ENCODE data around the gene LRRC4C.
A peak's percentile ranks its signal among the peaks of the same experiment; 100 is the strongest.

The LRRC4C gene

DNA sequence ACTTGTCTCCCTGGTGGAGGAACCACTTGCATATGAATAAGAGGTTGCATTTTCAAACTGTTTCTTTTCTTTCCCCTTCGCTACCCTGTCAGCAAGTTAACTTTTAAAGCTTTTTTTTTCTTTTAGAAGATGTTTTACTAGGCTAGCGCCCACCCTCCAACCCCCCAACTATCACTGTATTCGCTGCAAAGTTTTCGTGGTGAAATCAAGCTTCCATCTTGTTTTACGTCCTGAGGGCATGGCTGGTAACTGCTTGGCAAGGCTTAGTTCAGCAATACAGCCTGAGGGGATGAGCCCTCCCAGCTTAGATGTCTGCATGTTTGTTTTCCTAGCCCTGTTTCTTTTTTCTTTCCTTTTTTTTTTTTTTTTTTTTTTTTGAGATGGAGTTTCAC, 1359.3 kb downstream of the LRRC4C start:
- no peak overlapping the region for H2BK5ac ChIP-seq (ENCODE audit: low read depth, low read length, poor library complexity)
- no peaks in the 10 kb centered on the region for H3K27me3 ChIP-seq (ENCODE audit: insufficient read depth, low read length)
- H2BK120ac ChIP-seq (ENCODE audit: insufficient read depth, low read length, poor library complexity): no peak overlapping the region
- no peak overlapping the region for H2BK12ac ChIP-seq (ENCODE audit: low read length)
- H2AK5ac ChIP-seq (ENCODE audit: low read length): no peak overlapping the region
- no peak overlapping the region for H4K12ac ChIP-seq (ENCODE audit: low read depth, low read length)
- peaks cover 2% of the 10 kb centered on the region for H3K79me1 ChIP-seq (ENCODE audit: low read length)
- DNase-seq: no peak
- no CpG with 5 or more reads among the region's 5 CpGs for WGBS (ENCODE audit: extremely low coverage, insufficient coverage, insufficient read length)
- no peak overlapping the region for H2AFZ ChIP-seq (ENCODE audit: insufficient read depth, low read length, poor library complexity)
- H3K18ac ChIP-seq (ENCODE audit: low read length): no peak overlapping the region
- no peak overlapping the region for H3K14ac ChIP-seq (ENCODE audit: low read length)
- no peak overlapping the region for H3K27ac ChIP-seq (ENCODE audit: low read depth, low read length)
- no peak overlapping the region for H3K4me3 ChIP-seq (ENCODE audit: low read depth, low read length)
- H3K23ac ChIP-seq (ENCODE audit: low read length): no peak overlapping the region
- H3K9ac ChIP-seq (ENCODE audit: low read length): no peak overlapping the region
- no peaks in the 10 kb centered on the region for H3K4me1 ChIP-seq (ENCODE audit: control insufficient read depth in 1 of 2, insufficient read depth in 2 of 2, low read length in 2 of 2)
- no peak overlapping the region for H4K8ac ChIP-seq (ENCODE audit: low read depth, low read length)
- no peaks in the 10 kb centered on the region for H3K9me3 ChIP-seq (ENCODE audit: insufficient read depth, low read depth, low read length)
- no peak overlapping the region for H3K4ac ChIP-seq (ENCODE audit: low read depth, low read length)
- H3K79me2 ChIP-seq (ENCODE audit: control insufficient read depth, insufficient read depth, low read length, poor library complexity): no peaks in the 10 kb centered on the region
- no peak overlapping the region for H3K4me2 ChIP-seq (ENCODE audit: low read length)
- H4K91ac ChIP-seq (ENCODE audit: low read depth, low read length): no peak overlapping the region
- no peaks in the 10 kb centered on the region for H3K36me3 ChIP-seq (ENCODE audit: control insufficient read depth in 1 of 2, insufficient read depth in 2 of 2, low read length in 2 of 2)

DNA sequence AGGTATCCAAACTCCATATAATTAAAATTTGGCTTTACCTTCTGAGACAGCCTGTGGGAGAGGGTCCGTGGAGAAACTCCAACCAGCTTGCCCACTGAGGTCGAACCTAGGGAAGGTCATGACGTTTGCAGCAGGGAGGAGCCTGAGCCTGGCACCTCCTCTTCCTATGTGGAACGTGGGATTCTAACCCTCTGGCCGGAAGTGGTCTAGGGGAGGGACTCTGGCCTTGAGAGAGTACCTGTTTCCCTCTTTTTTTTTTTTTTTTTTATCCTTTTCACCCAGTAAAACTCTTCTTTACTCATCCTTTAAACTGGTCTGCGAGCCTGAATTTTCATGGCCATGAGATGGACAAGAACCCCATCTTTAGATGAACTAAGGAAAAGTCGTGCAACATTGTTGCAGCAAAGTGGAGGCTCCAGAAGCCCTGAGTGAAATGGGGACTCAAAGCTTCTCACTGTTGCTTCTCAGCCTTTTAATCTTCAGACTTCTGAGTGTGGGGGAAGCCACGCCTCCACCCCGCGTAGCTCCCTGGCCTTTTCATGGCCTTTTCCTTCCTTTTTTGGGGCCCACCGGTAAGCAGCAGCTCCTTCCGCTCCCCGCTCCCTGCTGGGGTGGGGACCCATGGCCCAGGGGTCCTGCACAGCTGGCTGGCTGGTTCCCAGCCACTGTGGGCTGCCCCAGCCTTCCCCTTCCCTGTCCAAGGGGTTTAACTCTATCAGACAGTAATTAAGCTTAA, 1359.9 kb downstream of the LRRC4C start:
- Histone ChIP-seq H3K27ac (ENCODE audit: low read depth, low read length) (no peak overlapping the region), H3K9ac (ENCODE audit: low read length) (no peak overlapping the region), H3K36me3 (ENCODE audit: control insufficient read depth in 1 of 2, insufficient read depth in 2 of 2, low read length in 2 of 2) (no peaks in the 10 kb centered on the region)

DNA sequence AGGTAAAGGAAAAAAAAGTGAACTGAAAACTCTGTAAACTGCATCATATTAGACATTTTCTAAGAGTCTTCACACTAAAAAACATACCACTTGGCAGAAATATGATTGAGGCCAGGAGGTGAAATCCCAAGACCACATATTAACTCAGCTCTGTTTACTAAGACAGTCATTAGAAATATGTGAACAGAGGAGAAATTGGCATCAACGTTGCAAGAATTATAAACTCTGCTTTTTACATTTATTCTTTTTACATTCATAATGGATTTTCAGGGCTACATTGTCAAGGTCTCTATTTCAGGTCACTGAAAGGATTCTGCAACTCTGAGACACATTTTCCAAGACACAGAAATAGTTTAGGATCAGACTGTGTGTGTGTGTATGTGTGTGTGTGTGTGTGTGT, 1364.0 kb downstream of the LRRC4C start:
- Histone ChIP-seq H3K18ac (ENCODE audit: low read length) (no peak overlapping the region), H3K79me2 (ENCODE audit: control insufficient read depth, insufficient read depth, low read length, poor library complexity) (no peaks in the 10 kb centered on the region), H3K27ac (ENCODE audit: low read depth, low read length) (no peak overlapping the region), H3K27me3 (ENCODE audit: insufficient read depth, low read length) (no peaks in the 10 kb centered on the region), H3K36me3 (ENCODE audit: control insufficient read depth in 1 of 2, insufficient read depth in 2 of 2, low read length in 2 of 2) (no peaks in the 10 kb centered on the region), H4K12ac (ENCODE audit: low read depth, low read length) (no peak overlapping the region), H4K8ac (ENCODE audit: low read depth, low read length) (no peak overlapping the region), H3K9me3 (ENCODE audit: insufficient read depth, low read depth, low read length) (no peaks in the 10 kb centered on the region), H2AFZ (ENCODE audit: insufficient read depth, low read length, poor library complexity) (no peak overlapping the region), H2AK5ac (ENCODE audit: low read length) (no peak overlapping the region), H3K9ac (ENCODE audit: low read length) (no peak overlapping the region), H3K23ac (ENCODE audit: low read length) (no peak overlapping the region), H2BK5ac (ENCODE audit: low read depth, low read length, poor library complexity) (no peak overlapping the region), H3K4me2 (ENCODE audit: low read length) (no peak overlapping the region), H2BK120ac (ENCODE audit: insufficient read depth, low read length, poor library complexity) (no peak overlapping the region), H2BK12ac (ENCODE audit: low read length) (no peak overlapping the region), H3K79me1 (ENCODE audit: low read length) (peaks cover 2% of the 10 kb centered on the region), H4K91ac (ENCODE audit: low read depth, low read length) (no peak overlapping the region), H3K4me3 (ENCODE audit: low read depth, low read length) (no peak overlapping the region), H3K4me1 (ENCODE audit: control insufficient read depth in 1 of 2, insufficient read depth in 2 of 2, low read length in 2 of 2) (no peaks in the 10 kb centered on the region), H3K4ac (ENCODE audit: low read depth, low read length) (no peak overlapping the region), H3K14ac (ENCODE audit: low read length) (no peak overlapping the region)
- no CpG with 5 or more reads among the region's 1 CpG for WGBS (ENCODE audit: extremely low coverage, insufficient coverage, insufficient read length)
- no peak for DNase-seq

More for the DNA sequence above, 1359.9 kb downstream of the LRRC4C start:
- Histone ChIP-seq H4K91ac (ENCODE audit: low read depth, low read length) (no peak overlapping the region), H3K27me3 (ENCODE audit: insufficient read depth, low read length) (no peaks in the 10 kb centered on the region), H3K14ac (ENCODE audit: low read length) (no peak overlapping the region), H3K4me1 (ENCODE audit: control insufficient read depth in 1 of 2, insufficient read depth in 2 of 2, low read length in 2 of 2) (no peaks in the 10 kb centered on the region), H2BK5ac (ENCODE audit: low read depth, low read length, poor library complexity) (no peak overlapping the region), H3K4me2 (ENCODE audit: low read length) (no peak overlapping the region), H3K4me3 (ENCODE audit: low read depth, low read length) (peak overlapping the region; percentile 12), H3K79me1 (ENCODE audit: low read length) (peaks cover 2% of the 10 kb centered on the region), H4K8ac (ENCODE audit: low read depth, low read length) (peak overlapping the region; percentile 49), H3K4ac (ENCODE audit: low read depth, low read length) (no peak overlapping the region), H3K23ac (ENCODE audit: low read length) (no peak overlapping the region), H2AFZ (ENCODE audit: insufficient read depth, low read length, poor library complexity) (peak overlapping the region; percentile 9), H3K18ac (ENCODE audit: low read length) (no peak overlapping the region), H2BK12ac (ENCODE audit: low read length) (no peak overlapping the region), H3K9me3 (ENCODE audit: insufficient read depth, low read depth, low read length) (no peaks in the 10 kb centered on the region), H4K12ac (ENCODE audit: low read depth, low read length) (peak overlapping the region; percentile 57), H2AK5ac (ENCODE audit: low read length) (no peak overlapping the region), H2BK120ac (ENCODE audit: insufficient read depth, low read length, poor library complexity) (no peak overlapping the region), H3K79me2 (ENCODE audit: control insufficient read depth, insufficient read depth, low read length, poor library complexity) (no peaks in the 10 kb centered on the region)
- DNase-seq: no peak
- no CpG with 5 or more reads among the region's 13 CpGs for WGBS (ENCODE audit: extremely low coverage, insufficient coverage, insufficient read length)

DNA sequence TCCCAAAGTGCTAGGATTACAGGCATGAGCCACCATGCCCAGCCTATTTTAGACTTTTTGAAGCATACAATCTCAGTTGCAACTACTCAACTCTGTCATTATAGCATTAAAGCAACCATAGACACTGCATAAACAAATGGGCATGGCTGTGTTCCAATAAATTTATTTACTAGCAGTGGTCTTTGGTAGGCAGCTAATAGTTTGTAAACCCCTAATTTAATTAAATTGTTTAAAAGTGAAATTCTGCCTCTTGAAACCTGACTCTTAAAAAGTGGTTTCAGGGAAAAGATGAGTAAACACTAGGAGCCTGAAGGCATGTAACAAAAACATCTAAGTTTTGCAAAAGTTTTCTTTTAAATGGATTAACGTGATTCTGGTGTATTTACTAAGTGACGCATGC, 1364.5 kb downstream of the LRRC4C start:
- Histone ChIP-seq H3K4me3 (ENCODE audit: low read depth, low read length) (no peak overlapping the region), H3K9ac (ENCODE audit: low read length) (no peak overlapping the region), H2BK12ac (ENCODE audit: low read length) (no peak overlapping the region), H2AK5ac (ENCODE audit: low read length) (no peak overlapping the region), H4K12ac (ENCODE audit: low read depth, low read length) (no peak overlapping the region), H2BK120ac (ENCODE audit: insufficient read depth, low read length, poor library complexity) (no peak overlapping the region), H3K27ac (ENCODE audit: low read depth, low read length) (no peak overlapping the region), H4K8ac (ENCODE audit: low read depth, low read length) (no peak overlapping the region), H3K23ac (ENCODE audit: low read length) (no peak overlapping the region), H2BK5ac (ENCODE audit: low read depth, low read length, poor library complexity) (no peak overlapping the region), H4K91ac (ENCODE audit: low read depth, low read length) (no peak overlapping the region), H3K14ac (ENCODE audit: low read length) (no peak overlapping the region), H3K9me3 (ENCODE audit: insufficient read depth, low read depth, low read length) (no peaks in the 10 kb centered on the region), H3K36me3 (ENCODE audit: control insufficient read depth in 1 of 2, insufficient read depth in 2 of 2, low read length in 2 of 2) (no peaks in the 10 kb centered on the region), H3K27me3 (ENCODE audit: insufficient read depth, low read length) (no peaks in the 10 kb centered on the region), H3K18ac (ENCODE audit: low read length) (no peak overlapping the region), H3K4me1 (ENCODE audit: control insufficient read depth in 1 of 2, insufficient read depth in 2 of 2, low read length in 2 of 2) (no peaks in the 10 kb centered on the region), H2AFZ (ENCODE audit: insufficient read depth, low read length, poor library complexity) (no peak overlapping the region), H3K79me2 (ENCODE audit: control insufficient read depth, insufficient read depth, low read length, poor library complexity) (no peaks in the 10 kb centered on the region), H3K79me1 (ENCODE audit: low read length) (peaks cover 2% of the 10 kb centered on the region), H3K4me2 (ENCODE audit: low read length) (no peak overlapping the region), H3K4ac (ENCODE audit: low read depth, low read length) (no peak overlapping the region)
- DNase-seq: no peak
- WGBS (ENCODE audit: extremely low coverage, insufficient coverage, insufficient read length): no CpG with 5 or more reads among the region's 2 CpGs
